GM18870 (cell line): ENCODE results near the gene RANBP3L.
"Not testable (repeated sequence)": the region's sequence is repeated elsewhere in the genome, so short reads cannot be mapped to it uniquely, and the experiment has no call there.

Experiments used
- ATAC-seq: cut with Tn5 transposase; IDR thresholded peaks from one replicate; pipeline ENCODE4 v1.9.1; 2021; ENCODE audit warnings: moderate library complexity; ENCODE audit not compliant: unreplicated experiment

Gene RANBP3L

GRCh38 chr5:36209664-36210063 lies 92.0 kb downstream of the RANBP3L start:
- ATAC-seq: no peak

GRCh38 chr5:36208786-36209185 lies 92.9 kb downstream of the RANBP3L start:
- no peak for ATAC-seq

GRCh38 chr5:36206913-36207312 lies 94.8 kb downstream of the RANBP3L start:
- no peak for ATAC-seq

GRCh38 chr5:36205329-36205728 lies 96.4 kb downstream of the RANBP3L start:
- ATAC-seq: no peak

- no peak for ATAC-seq
Observed at GRCh38 chr5:36202521-36202961, 99.2 kb downstream of the RANBP3L start.

- ATAC-seq: no peak
Observed at GRCh38 chr5:36200513-36200912, 101.2 kb downstream of the RANBP3L start.

- ATAC-seq: no peak
Observed at GRCh38 chr5:36199620-36200019, 102.1 kb downstream of the RANBP3L start.

- ATAC-seq: not testable (repeated sequence)
Observed at GRCh38 chr5:36198783-36199182, 102.9 kb downstream of the RANBP3L start.
